IMR-90 (cell line): ENCODE data around the gene RAB31. TPM values are rescaled to one million over a fixed set of nuclear protein-coding genes. Genes with fewer than 3 reads are reported as not detected.
A peak's percentile ranks its signal among the peaks of the same experiment; 100 is the strongest.

Source experiments
- ATAC-seq: fragments of 200-7000 bp; cut with Tn5 transposase; 2 replicates; pipeline ENCODE4 v1.9.1; 2020; ENCODE audit warnings: low read depth, mild to moderate bottlenecking, moderate library complexity
- BruUV-seq: library from RNA; stranded (reverse); fragments of 400-500 nt; replicated peaks from 2 replicates; lab custom pipeline; 2021; lab: Mats Ljungman, UMichigan
- CTCF ChIA-PET: fragments of 300-600 bp; formaldehyde crosslinking; extraction: SDS; loops from one replicate; lab custom pipeline; 2021; ENCODE audit warnings: antibody characterized with exemption; lab: Yijun Ruan, JAX
- POLR2A ChIA-PET: fragments of 300-600 bp; sonication (Branson Sonifier 250); formaldehyde crosslinking; loops from one replicate; lab custom pipeline; 2022; ENCODE audit warnings: antibody characterized with exemption; ENCODE audit not compliant: unreplicated experiment; lab: Charles Lee
- DNase-seq: peaks from one replicate; pipeline ENCODE4 v3.0.0; 2013
- H2AFZ ChIP-seq: replicated peaks from 2 replicates; pipeline ENCODE3; 2013; ENCODE audit warnings: low read length, mild to moderate bottlenecking; ENCODE audit not compliant: poor library complexity
- H2AK5ac ChIP-seq: 2 replicates; pipeline ENCODE4 v1.6.1; 2013; ENCODE audit warnings: low read depth, low read length, inconsistent platforms
- H2AK9ac ChIP-seq: replicated peaks from 2 replicates; pipeline ENCODE3; 2013; ENCODE audit warnings: mild to moderate bottlenecking, low read depth, low read length, moderate library complexity; ENCODE audit not compliant: poor library complexity
- H2BK120ac ChIP-seq: 2 replicates; pipeline ENCODE4 v1.6.1; 2013; ENCODE audit warnings: low read depth, low read length, inconsistent platforms
- H2BK15ac ChIP-seq: 3 replicates; pipeline ENCODE4 v1.6.1; 2013; ENCODE audit warnings: low read depth, low read length, inconsistent platforms
- H2BK20ac ChIP-seq: 2 replicates; pipeline ENCODE4 v1.6.1; 2013; ENCODE audit warnings: low read depth, mild to moderate bottlenecking, inconsistent platforms, low read length, moderate library complexity
- H2BK5ac ChIP-seq: 2 replicates; pipeline ENCODE4 v1.6.1; 2013; ENCODE audit warnings: mild to moderate bottlenecking, low read depth, low read length, inconsistent platforms; ENCODE audit not compliant: poor library complexity, severe bottlenecking
- H3K14ac ChIP-seq: replicated peaks from 2 replicates; pipeline ENCODE4 v1.6.1; 2013; ENCODE audit warnings: low read depth, low read length, inconsistent platforms
- H3K18ac ChIP-seq: 2 replicates; pipeline ENCODE4 v1.6.1; 2013; ENCODE audit warnings: low read depth, low read length, control low read depth
- H3K23ac ChIP-seq: 2 replicates; pipeline ENCODE4 v1.6.1; 2013; ENCODE audit warnings: low read depth, low read length, inconsistent platforms
- H3K27ac ChIP-seq: 2 replicates; pipeline ENCODE4 v1.5.1; 2013; ENCODE audit warnings: mild to moderate bottlenecking, control low read depth, low read length; ENCODE audit not compliant: insufficient read depth
- H3K27me3 ChIP-seq: 2 replicates; pipeline ENCODE4 v1.6.1; 2013; ENCODE audit warnings: low read length; ENCODE audit not compliant: control insufficient read depth, insufficient read depth
- H3K36me3 ChIP-seq: 2 replicates; pipeline ENCODE4 v1.6.1; 2013; ENCODE audit warnings: low read length, mixed read lengths; ENCODE audit not compliant: control insufficient read depth, insufficient read depth
- H3K4ac ChIP-seq: 2 replicates; pipeline ENCODE4 v1.6.1; 2013; ENCODE audit warnings: low read depth, low read length, inconsistent platforms
- H3K4me1 ChIP-seq: 2 replicates; pipeline ENCODE4 v1.6.1; 2013; ENCODE audit warnings: low read length, mixed read lengths; ENCODE audit not compliant: control insufficient read depth, insufficient read depth
- H3K4me2 ChIP-seq: 2 replicates; pipeline ENCODE4 v1.6.1; 2013; ENCODE audit warnings: low read depth, mild to moderate bottlenecking, control low read depth, low read length, moderate library complexity
- H3K4me3 ChIP-seq: 2 replicates; pipeline ENCODE4 v1.5.1; 2013; ENCODE audit warnings: low read depth, mild to moderate bottlenecking, control low read depth, low read length, moderate library complexity; ENCODE audit not compliant: insufficient read depth
- H3K56ac ChIP-seq: 2 replicates; pipeline ENCODE4 v1.6.1; 2013; ENCODE audit warnings: low read length, inconsistent platforms; ENCODE audit not compliant: insufficient read depth; ENCODE audit errors: extremely low read depth
- H3K79me1 ChIP-seq, 2 experiments: 2 replicates each; pipeline ENCODE4 v1.6.1; 2013; ENCODE audit warnings: low read length in 2 of 2, inconsistent platforms in 1 of 2, low read depth in 1 of 2
- H3K9ac ChIP-seq: 2 replicates; pipeline ENCODE4 v1.6.1; 2013; ENCODE audit warnings: low read depth, low read length, control low read depth
- H3K9me1 ChIP-seq: 2 replicates; pipeline ENCODE4 v1.6.1; 2013; ENCODE audit warnings: low read length, inconsistent platforms; ENCODE audit not compliant: insufficient read depth
- H3K9me3 ChIP-seq: 2 replicates; pipeline ENCODE4 v1.6.1; 2013; ENCODE audit warnings: low read length; ENCODE audit not compliant: control insufficient read depth, insufficient read depth
- H4K20me1 ChIP-seq: 2 replicates; pipeline ENCODE4 v1.6.1; 2013; ENCODE audit warnings: low read length, inconsistent platforms; ENCODE audit not compliant: insufficient read depth
- H4K5ac ChIP-seq: 2 replicates; pipeline ENCODE4 v1.6.1; 2013; ENCODE audit warnings: mild to moderate bottlenecking, low read depth, low read length, control low read depth
- H4K8ac ChIP-seq, 2 experiments: 2 replicates each; pipeline ENCODE4 v1.6.1; 2013; ENCODE audit warnings: low read depth in 2 of 2, low read length in 2 of 2, control low read depth in 1 of 2, inconsistent platforms in 1 of 2
- H4K91ac ChIP-seq: 2 replicates; pipeline ENCODE4 v1.6.1; 2013; ENCODE audit warnings: low read depth, low read length, inconsistent platforms; ENCODE audit not compliant: insufficient read depth
- BHLHE40 ChIP-seq: fragments of 150-350 bp; IDR thresholded peaks from 2 replicates; pipeline ENCODE4 v1.6.1; 2016; ENCODE audit warnings: mild to moderate bottlenecking, low read depth, low read length
- CEBPB ChIP-seq: IDR thresholded peaks from 2 replicates; pipeline ENCODE4 v1.6.1; 2012; ENCODE audit warnings: low read depth, low read length, improper control_type of control experiment
- FOS ChIP-seq: fragments of 150-350 bp; IDR thresholded peaks from 2 replicates; pipeline ENCODE4 v1.6.1; 2016; ENCODE audit warnings: low read depth, low read length
- MAFK ChIP-seq: IDR thresholded peaks from 2 replicates; pipeline ENCODE4 v1.6.1; 2012; ENCODE audit warnings: low read depth, low read length, improper control_type of control experiment
- MAZ ChIP-seq: IDR thresholded peaks from 2 replicates; pipeline ENCODE4 v1.6.1; 2012; ENCODE audit warnings: low read depth, mild to moderate bottlenecking, low read length, improper control_type of control experiment, moderate library complexity, borderline replicate concordance
- POLR2A ChIP-seq: IDR thresholded peaks from 2 replicates; pipeline ENCODE4 v1.6.1; 2012; ENCODE audit warnings: mild to moderate bottlenecking, low read depth, low read length
- RFX5 ChIP-seq: IDR thresholded peaks from 2 replicates; pipeline ENCODE4 v1.8.0; 2012; ENCODE audit warnings: low read depth, mild to moderate bottlenecking, low read length, moderate library complexity
- SMC3 ChIP-seq: fragments of 150-350 bp; IDR thresholded peaks from 2 replicates; pipeline ENCODE4 v1.6.1; 2016; ENCODE audit warnings: low read depth, mild to moderate bottlenecking, antibody characterized with exemption, low read length, moderate library complexity
- WGBS, 2 experiments: methylation state at CpG; one replicate each; pipeline versions ENCODE4 v1.1.5 to v1.1.7; 2013; ENCODE audit warnings: missing lambda C conversion rate in 2 of 2; ENCODE audit not compliant: insufficient read length in 1 of 2; ENCODE audit errors: extremely low coverage in 2 of 2; 5-methylcytosine and 5-hydroxymethylcytosine counted together
- dilution Hi-C: fragments of 300-500 bp; cut with HindIII; formaldehyde crosslinking; loops from one replicate; pipeline ENCODE4 v1.14.3; 2018; ENCODE audit warnings: low sequenced_read_pairs; ENCODE audit not compliant: unreplicated experiment
- in situ Hi-C: fragments of 300-500 bp; cut with MboI; formaldehyde crosslinking; loops from 3 replicates; pipeline ENCODE4 v1.14.3; 2019; ENCODE audit warnings: low sequenced_read_pairs, inconsistent platforms, mixed read lengths
- intact Hi-C: fragments of 100-400 bp; cut with micrococcal nuclease; formaldehyde crosslinking; loops from 2 replicates; pipeline ENCODE4 v1.10.0; 2022
- polyA plus RNA-seq, 3 experiments: library from polyadenylated mRNA; depleted of rRNA; stranded (reverse); fragments of >200 nt; gene quantifications; 2 replicates each; pipeline ENCODE4 v1.2.3, GENCODE V29; 2012; ENCODE audit warnings: low replicate concordance in 1 of 3
- total RNA-seq: library from RNA; depleted of rRNA; stranded (reverse); fragments of >200 nt; gene quantifications from 2 replicates; pipeline ENCODE4 v1.2.3, GENCODE V29; 2012
- TF ChIP-seq, protein P1 (sequence below): fragments of 150-350 bp; IDR thresholded peaks from 2 replicates; pipeline ENCODE4 v1.6.1; 2017; ENCODE audit warnings: mild to moderate bottlenecking, antibody characterized with exemption, low read length, low read depth
- TF ChIP-seq, protein P2 (sequence below): conservative IDR thresholded peaks from 2 replicates; pipeline ENCODE4 v1.5.1; 2012; ENCODE audit warnings: mild to moderate bottlenecking, low read depth, low read length, improper control_type of control experiment

The RAB31 gene
- total and polyA plus RNA-seq, 2 of the 4 experiments (the other 2 are of a cell fraction), result 13.8 to 26.9 TPM

DNA sequence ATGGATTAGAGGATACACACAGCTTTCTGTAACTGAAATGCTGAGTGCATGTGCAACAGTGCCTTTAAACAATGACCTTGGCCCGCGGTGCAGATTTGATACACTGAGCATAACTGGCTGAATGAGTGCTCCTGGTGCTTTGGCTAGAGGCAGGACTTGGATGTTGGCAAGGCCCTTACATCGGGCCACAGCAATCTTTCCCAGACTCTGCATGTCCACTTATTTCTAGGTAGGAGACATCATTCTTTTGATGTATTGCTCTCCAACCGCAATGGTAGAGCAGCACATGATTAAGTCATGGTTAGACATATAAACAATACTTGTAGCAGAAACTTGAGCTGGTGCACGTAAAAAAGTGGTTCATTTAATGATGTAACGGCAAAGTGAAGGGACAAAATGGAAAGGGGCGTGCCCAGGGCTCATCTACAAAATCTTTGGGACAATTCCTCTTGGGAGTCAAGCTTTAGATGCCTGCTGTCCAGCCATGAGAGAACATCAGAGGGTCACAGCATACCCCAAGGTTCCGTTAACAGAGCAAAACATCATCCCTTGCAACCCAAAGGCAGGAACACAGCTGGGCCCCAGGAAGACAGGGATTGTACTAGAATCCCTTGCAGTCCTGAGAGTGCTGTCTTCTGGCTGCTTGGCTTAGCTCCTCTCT is 43.4 kb downstream of the RAB31 start:
- no peak overlapping the region for H3K56ac ChIP-seq
- peaks cover 5% of the 10 kb centered on the region for H3K9me1 ChIP-seq
- H3K4me3 ChIP-seq, result no peak overlapping the region
- BruUV-seq, result no TSS peak
- 0 out of 2 replicates have a peak, but pooled peaks cover 2% of the 10 kb centered on the region for H3K4me1 ChIP-seq
- H4K8ac ChIP-seq, result peak overlapping the region in 1 of 2 experiments; percentile 63; a peak in 1 of 4 replicates
- no peaks in the 10 kb centered on the region for H3K9me3 ChIP-seq
- in situ Hi-C loops (no loop called here), intact Hi-C loops (no loop called here), dilution Hi-C loops (no loop called here)
- no peak overlapping the region; the same call in 2 of the 3 replicates for H2BK15ac ChIP-seq
- no peak for TF ChIP-seq FOS
- TF ChIP-seq POLR2A, result no peak
- TF ChIP-seq CEBPB, result peak; percentile 14; the same call in 1 of the 2 replicates
- peak; percentile 78 for TF ChIP-seq BHLHE40
- TF ChIP-seq RFX5, result no peak
- TF ChIP-seq MAFK, result no peak
- TF ChIP-seq, protein P1, sequence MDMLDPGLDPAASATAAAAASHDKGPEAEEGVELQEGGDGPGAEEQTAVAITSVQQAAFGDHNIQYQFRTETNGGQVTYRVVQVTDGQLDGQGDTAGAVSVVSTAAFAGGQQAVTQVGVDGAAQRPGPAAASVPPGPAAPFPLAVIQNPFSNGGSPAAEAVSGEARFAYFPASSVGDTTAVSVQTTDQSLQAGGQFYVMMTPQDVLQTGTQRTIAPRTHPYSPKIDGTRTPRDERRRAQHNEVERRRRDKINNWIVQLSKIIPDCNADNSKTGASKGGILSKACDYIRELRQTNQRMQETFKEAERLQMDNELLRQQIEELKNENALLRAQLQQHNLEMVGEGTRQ, result 0 out of 2 replicates have a peak, but pooled peaks have one; percentile 6
- TF ChIP-seq SMC3, result no peak
- TF ChIP-seq, protein P2, sequence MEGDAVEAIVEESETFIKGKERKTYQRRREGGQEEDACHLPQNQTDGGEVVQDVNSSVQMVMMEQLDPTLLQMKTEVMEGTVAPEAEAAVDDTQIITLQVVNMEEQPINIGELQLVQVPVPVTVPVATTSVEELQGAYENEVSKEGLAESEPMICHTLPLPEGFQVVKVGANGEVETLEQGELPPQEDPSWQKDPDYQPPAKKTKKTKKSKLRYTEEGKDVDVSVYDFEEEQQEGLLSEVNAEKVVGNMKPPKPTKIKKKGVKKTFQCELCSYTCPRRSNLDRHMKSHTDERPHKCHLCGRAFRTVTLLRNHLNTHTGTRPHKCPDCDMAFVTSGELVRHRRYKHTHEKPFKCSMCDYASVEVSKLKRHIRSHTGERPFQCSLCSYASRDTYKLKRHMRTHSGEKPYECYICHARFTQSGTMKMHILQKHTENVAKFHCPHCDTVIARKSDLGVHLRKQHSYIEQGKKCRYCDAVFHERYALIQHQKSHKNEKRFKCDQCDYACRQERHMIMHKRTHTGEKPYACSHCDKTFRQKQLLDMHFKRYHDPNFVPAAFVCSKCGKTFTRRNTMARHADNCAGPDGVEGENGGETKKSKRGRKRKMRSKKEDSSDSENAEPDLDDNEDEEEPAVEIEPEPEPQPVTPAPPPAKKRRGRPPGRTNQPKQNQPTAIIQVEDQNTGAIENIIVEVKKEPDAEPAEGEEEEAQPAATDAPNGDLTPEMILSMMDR, result no peak
- no peak for TF ChIP-seq MAZ
- no peaks in the 10 kb centered on the region for H3K36me3 ChIP-seq
- peak; percentile 21; the same call in 1 of the 2 replicates for ATAC-seq
- peaks cover 13% of the 10 kb centered on the region; the same call in 1 of the 2 replicates for H4K20me1 ChIP-seq
- H3K14ac ChIP-seq, result no peak overlapping the region; the same call in 1 of the 2 replicates
- H4K91ac ChIP-seq, result peak overlapping the region; percentile 24; the same call in 1 of the 2 replicates
- H3K9ac ChIP-seq, result no peak overlapping the region
- H4K5ac ChIP-seq, result no peak overlapping the region
- no peak overlapping the region for H3K27ac ChIP-seq
- 0 out of 2 replicates have a peak overlapping the region, but pooled peaks have one; percentile 69 for H2BK20ac ChIP-seq
- H3K4ac ChIP-seq, result peak overlapping the region; percentile 34
- no peak overlapping the region for H2AFZ ChIP-seq
- CTCF ChIA-PET, result no interaction called here
- 0 out of 2 replicates have a peak overlapping the region, but pooled peaks have one; percentile 8 for H2BK120ac ChIP-seq
- H2AK5ac ChIP-seq, result peak overlapping the region; percentile 72
- H3K79me1 ChIP-seq, result peaks cover 25 to 30% of the 10 kb centered on the region in 2 experiments
- H3K4me2 ChIP-seq, result no peak overlapping the region
- POLR2A ChIA-PET, result interaction anchor here (0.6 kb wide), 1 partner anchor 1077 kb away, joined by 12 read pairs; no protein-coding TSS in a partner anchor
- H2AK9ac ChIP-seq, result no peak overlapping the region
- H3K23ac ChIP-seq, result 0 out of 2 replicates have a peak overlapping the region, but pooled peaks have one; percentile 13
- no peak overlapping the region; the same call in 1 of the 2 replicates for H3K18ac ChIP-seq
- 83% methylated on average over 4 of the region's 8 CpGs; no CpG with 5 or more reads in 1 of the 2 experiments for WGBS, 2 experiments
- DNase-seq, result peak; percentile 89
- no peaks in the 10 kb centered on the region for H3K27me3 ChIP-seq
- peak overlapping the region; percentile 44 for H2BK5ac ChIP-seq
